NCI-H1417 treated with DMSO at 0.1 percent for 48 hours (cell line): ENCODE results near the gene DDOST.
"Not testable (repeated sequence)": the region's sequence is repeated elsewhere in the genome, so short reads cannot be mapped to it uniquely, and the experiment has no call there.

Experiments used
- DNase-seq: peaks from one replicate; lab custom pipeline; 2025; lab: John Stamatoyannopoulos, UW

The DDOST gene

GRCh38 chr1:20691872-20692271 is 30.7 kb upstream of the DDOST start:
- DNase-seq = no peak

GRCh38 chr1:20689645-20690056 is 28.5 kb upstream of the DDOST start:
- DNase-seq = no peak

DNA sequence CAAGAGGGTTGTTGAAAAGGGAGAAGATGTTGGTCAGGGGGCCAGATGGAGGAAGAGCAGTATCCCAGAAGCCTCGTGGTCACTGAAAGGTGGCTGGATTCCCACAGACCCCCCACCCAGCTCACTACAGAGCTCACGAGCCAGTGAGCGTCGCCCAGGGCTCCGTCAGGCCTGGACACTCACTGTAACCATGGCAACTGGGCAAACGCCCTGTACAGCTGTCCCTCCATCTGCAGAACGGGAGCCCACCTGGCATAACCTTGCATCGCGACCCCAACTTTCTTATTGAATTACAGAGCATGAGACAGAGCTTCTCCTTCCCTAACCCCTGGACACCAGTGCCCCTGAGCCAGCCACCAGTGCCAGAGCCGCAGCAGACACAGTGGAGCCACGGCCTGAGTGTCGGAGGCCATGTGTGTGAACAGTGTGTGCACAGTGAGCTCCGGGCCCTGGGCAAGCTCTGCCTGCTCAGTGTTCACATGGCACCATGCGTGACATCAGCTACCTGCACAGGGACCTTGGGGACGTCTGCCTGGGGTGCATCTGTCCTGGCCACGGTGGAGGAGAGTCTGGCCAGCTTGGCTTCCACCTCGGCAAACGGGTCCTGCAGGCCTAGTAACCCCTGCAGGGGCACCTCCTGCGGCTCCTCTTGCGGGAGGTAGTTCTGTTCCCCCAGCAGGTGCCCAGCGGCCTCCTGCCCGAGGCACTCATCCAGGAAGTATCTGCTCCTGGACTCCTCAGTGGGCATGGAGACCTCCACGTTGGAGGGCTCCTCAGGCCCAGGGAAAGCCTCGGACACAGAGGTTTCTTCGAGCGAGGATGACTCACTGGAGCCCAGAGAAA is 25.9 kb upstream of the DDOST start:
- DNase-seq = no peak

- DNase-seq = no peak
Measured at GRCh38 chr1:20685741-20686140, 24.6 kb upstream of the DDOST start.

DNA sequence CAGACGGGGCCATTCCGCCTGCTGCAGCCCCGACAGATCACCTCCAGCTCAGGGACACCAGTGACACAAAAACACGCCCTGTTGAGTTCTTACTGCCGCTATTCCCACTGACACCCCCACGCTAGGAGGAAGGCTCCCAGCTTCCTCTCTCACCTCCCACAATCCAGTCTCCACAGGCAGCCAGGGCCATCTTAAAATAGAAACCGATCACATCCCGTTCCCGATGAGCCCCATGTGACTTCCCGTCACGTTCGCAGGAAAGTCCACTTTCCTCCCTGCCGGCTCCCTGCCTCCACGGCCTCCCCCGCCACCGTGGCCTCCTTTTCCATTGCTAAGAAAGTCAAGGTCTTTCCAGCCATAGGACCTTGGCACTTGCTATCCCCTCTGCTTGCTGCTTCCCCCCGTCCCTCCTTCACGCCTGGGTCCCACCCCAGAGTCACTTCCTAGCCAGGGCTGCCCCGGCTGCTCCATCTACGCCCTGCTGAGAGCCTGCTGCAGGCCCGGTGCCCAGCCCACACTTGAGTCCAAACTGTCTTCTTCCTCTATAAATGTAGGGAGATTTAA is 24.0 kb upstream of the DDOST start:
- DNase-seq = no peak

DNA sequence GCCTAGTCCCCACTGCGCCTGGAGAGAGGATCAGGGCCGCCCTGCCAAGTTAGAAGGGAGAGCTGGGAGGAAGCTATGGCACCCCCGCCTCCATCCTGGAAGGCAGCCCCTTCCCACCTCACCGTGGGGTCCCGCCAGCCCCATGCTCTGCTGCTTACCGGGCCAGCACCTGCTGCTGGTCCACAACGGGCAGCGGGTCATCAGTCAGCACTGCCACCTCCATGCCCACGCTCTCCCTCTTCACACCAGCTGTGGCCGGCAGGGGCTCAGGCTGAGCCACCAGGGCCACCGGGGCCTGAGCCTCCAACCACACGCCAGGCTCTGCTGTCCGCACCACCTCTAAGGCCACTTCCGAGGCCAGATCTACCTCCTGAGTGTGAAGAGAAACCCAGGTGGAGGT is 23.5 kb upstream of the DDOST start:
- DNase-seq = no peak

DNA sequence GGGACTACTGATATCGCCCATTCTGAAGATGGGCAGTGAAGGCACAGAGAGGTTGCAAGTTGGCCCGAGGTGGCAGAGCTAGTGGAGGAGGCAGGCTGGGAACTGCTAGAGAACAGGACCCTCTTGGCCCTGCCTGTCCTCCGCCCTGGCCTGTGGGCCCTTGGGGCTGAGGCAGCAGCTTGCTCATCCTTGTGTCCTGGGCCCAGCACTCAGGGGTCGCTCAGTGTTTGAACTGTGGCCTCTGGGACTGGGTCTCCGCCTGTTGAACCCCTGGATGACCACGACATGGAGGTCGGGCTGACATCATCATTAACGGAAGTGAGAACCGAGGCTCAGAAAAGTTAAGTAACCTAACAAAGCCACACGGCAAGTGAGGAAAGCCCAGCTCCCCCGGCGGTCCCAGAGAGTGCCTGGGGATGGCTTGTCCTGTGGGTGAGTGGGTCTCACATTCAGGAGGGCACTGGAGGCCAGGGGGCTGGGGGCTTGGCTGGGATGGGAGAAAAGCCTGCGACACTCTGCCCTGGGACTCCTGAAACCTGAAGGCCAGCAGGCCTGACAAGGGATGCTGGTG is 23.0 kb upstream of the DDOST start:
- DNase-seq = no peak

DNA sequence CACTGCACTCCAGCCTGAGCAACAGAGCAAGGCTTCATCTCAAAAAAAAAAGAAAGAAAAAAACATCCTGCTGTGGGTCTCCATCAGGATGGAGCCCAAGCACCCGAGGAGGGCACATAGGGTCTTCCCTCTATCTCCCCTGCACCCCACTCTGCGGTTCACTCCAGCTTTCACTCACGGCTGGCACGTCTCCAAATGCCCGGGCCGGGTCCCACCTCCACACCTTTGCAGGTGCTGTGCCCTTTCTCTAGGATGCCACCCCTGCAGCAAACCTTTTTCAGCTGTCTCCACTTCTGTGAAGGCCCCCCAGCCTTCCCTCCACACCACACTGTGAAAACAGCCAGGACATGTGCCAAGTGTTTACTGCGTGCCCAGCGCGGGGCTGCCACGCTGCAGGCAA is 22.4 kb upstream of the DDOST start:
- DNase-seq = no peak

- no peak for DNase-seq
Measured at GRCh38 chr1:20682571-20683236, 21.5 kb upstream of the DDOST start.

- no peak for DNase-seq
Measured at GRCh38 chr1:20681999-20682398, 20.8 kb upstream of the DDOST start.

DNA sequence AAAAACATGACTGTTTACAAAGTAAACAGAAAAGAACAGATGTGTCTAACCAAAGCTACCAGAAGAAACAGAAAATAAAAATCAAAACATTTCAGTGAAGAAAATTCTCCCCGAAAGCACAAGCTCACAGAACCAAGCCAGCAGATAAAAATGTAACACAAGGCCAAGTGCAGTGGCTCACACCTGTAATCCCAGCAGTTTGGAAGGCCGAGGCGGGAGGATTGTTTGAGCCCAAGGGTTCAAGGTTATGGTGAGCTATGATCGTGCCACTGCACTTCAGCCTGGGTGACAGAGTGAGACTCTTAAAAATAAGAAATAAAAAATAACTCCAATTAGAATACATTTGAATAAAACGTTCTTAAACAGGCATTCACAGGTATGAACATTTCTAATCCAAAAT is 19.1 kb upstream of the DDOST start:
- DNase-seq = no peak

DNA sequence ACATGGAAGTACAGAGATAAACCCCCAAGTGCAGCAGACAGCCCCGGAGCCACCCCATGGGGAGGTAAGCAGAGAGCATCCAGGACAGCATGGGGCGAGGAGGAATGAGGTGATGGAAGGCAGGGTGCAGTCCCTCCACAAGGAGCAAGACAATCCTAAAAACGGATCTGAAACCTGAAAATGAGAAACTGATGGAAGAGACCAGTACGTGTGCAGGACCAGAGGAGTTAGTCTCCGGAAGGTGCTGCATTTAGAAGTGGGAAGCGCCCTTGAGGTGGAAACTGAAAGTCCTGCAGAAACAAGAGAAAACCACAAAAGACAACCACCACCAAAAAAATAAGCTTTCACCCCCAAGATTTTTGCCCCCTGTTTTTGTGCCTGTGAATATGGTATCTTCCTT is 17.4 kb upstream of the DDOST start:
- DNase-seq = no peak

DNA sequence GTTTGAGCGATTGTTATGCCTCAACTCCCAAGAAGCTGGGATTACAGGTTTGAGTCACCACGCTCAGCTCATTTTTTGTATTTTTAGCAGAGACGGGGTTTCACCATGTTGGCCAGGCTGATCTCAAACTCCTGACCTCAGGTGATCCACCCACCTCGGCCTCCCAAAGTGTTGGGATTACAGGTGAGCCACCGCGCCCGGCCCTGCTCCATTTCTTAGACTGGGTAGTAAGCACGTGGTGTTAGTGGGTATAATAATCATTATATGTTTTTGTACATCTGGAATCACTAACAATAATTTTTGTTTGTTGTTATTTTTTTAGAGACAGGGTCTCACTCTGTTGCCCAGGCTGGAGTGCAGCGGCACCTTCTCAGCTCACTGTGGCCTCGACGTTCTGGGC is 12.5 kb upstream of the DDOST start:
- not testable (repeated sequence) for DNase-seq

DNA sequence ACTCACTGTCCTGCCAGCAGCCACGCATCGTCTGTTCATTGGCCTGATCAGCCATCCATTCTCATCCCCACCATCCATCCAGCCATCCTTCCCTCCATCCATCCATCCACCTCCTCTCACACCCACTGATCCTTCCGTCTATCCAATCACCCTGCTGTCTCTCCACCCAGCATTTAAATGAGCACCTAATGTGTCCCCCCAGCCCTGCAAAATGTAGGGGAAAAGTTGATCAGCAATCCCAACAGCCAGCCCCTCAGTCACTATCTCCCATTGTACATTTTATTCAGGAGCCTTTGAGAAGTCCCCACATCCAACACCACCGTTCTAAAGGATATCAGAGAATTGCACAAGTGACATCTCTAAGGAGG is 11.1 kb upstream of the DDOST start:
- DNase-seq = no peak

DNA sequence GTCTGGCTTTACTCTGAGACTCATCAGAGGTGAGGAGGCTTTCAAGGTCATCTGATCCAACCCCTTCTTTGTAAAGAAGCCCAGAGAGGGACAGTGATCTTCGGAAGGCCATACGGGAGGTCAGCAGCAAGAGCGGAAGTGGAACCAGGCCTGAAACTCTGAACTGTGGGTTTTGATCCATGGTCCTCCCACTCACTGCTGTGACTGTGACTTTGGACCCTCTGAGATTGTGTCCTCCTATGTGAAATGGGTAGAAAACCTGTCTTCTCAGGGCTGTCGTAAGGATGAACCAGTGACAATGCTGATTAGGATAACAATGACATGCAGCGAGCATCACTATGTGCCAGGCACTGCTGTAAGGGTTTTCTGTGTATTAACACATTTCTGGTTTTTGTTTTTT is 9.8 kb upstream of the DDOST start:
- no peak for DNase-seq

DNA sequence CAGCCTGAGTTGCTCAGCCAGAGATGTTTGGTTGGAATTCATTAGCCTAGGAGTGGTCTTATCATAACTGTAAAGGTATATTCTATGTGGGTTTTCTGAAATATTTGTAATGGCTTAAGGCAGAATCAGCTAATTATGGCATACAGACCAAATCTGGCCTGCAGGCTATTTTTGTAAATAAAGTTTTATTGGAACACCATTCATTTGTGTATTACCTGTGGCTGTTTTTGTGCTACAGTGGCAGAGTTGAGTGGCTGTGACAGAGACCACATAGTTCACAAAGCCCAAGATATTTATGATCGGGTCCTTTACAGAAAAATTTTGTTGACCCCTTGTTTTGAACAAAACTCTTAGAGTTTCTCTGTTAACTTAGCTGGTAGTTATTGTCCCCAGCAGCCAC is 7.4 kb upstream of the DDOST start:
- no peak for DNase-seq

DNA sequence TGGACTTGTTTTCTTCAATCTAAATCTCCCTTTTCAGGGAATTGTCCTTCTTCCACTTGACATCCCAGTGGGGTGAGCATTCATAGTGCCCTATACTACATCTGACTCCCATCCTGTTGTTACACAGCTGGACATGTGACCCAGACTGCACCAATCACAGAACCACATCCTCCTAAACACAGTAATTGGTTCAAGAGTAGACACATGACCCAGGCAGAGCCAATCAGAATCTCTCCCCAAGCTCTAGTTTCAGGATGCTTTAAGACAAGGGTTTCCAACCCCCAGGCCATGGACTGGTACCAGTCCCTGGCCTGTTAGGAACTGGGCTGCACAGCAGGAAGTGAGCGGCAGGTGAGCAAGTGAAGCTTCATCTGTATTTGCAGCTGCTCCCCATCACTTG is 5.6 kb upstream of the DDOST start:
- DNase-seq = no peak

DNA sequence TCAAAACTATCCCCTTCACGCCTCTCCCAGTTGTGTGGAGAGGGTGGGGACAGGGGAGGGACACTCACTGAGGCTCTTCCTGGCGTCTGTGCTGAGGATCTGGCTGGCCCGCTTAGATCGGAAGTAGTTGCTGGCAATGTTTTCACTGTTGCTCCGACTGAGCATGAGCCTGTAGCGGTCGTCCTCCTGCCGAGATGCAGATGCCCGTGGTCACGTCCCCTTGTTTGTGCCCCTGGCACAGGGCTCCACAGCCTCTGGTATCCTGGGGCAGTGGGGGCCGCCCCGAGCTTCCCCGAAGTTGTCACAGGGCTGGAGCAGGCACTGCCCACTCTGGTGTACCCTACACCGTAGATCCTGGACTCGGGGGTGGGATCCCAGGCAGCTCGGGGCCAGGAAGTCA is 5.0 kb upstream of the DDOST start:
- DNase-seq = no peak

DNA sequence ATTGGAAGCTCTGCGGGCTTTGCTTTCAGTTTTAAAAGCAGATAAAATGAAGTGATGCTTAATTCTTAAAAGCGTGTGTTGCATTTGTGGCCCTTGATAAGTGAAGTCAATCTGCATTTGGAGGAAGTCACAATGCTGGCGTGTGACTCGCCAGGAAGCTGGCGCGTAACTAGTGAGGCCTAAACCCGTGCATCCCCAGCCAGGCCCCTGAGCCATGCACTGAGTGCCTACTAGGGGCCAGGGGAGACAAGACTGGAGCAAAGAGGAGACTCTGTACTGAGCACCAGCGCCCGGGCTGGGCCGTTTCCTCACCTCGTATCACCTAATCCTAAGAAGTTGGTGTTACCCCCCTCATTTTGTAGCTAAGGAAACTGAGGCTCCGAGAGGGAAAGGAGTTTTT is 4.6 kb upstream of the DDOST start:
- no peak for DNase-seq

DNA sequence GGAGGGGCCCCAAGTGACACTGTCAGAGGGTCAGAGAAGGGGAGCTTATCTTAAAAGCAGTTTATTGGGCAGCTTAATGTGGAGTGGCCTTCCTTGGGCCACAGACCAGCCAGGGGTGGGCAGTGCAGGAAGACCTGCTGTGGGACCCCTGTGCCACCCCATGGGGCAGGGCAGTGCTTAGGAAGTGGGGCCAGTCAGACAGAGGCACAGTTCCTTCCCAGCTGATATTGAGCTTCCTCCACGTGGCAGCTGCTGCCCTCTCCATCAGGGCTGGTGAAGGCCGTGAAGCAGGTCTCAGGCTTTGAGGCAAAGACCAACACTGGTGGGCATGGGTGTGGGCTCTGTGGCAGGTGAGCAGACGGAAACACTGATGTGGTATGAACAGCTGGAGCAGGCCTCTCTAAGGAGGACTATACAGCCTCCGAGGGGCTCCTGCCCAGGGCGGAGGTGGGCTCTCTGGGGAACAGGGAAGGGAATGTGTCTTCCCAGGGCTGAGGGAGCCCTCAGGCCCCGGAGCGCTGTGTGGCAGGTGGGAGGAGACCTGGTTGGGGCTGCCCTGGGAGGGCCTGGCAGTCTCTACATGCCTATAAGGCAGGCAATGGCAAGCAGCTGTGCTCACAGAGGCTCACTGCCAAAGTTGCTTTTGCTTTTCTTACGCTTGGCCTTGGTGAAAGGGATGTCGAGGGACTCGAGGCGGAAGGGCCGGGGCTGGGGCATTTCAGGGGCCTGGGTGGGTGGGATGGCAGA is 3.0 kb upstream of the DDOST start:
- no peak for DNase-seq

DNA sequence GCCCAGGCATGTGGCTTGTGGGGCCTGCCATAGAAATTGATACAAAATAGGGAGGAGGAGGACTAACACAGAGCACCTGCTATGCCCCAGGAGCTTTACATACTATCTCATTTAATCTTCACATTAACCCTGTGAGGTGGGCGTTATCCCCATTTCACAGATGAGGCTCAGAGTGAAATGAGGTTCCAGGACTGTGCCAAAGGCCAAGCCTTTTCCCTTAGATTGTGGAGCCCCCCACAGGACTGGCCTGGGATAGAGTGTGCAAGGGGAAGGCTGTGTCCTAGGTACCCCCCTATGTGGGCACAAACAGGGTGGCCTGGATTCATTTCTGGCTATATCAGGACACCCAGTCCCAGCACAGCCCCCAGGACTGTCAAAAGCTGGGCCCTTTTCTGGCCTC is 2.2 kb upstream of the DDOST start:
- DNase-seq = no peak

- no peak for DNase-seq
Measured at GRCh38 chr1:20662110-20662475, 924 bp upstream of the DDOST start.

- DNase-seq = no peak
Measured at GRCh38 chr1:20660847-20661206, 342 bp downstream of the DDOST start.
